NCI-H1930 (cell line): Measurements from ENCODE around the gene MT1E.
"Not testable (repeated sequence)": the region's sequence is repeated elsewhere in the genome, so short reads cannot be mapped to it uniquely, and the experiment has no call there.

Experiments used
- DNase-seq, 2 experiments: peaks; one replicate each; lab custom pipeline; 2025; lab: John Stamatoyannopoulos, UW

Gene MT1E

GRCh38 chr16:56647641-56648431 is 22.3 kb downstream of the MT1E start:
- DNase-seq: no peak

- DNase-seq: no peak
Measured at GRCh38 chr16:56649271-56649670, 23.7 kb downstream of the MT1E start.

- DNase-seq: no peak
Measured at GRCh38 chr16:56649820-56650219, 24.2 kb downstream of the MT1E start.

- DNase-seq: no peak
Measured at GRCh38 chr16:56651586-56651985, 26.0 kb downstream of the MT1E start, which contains the start of gene MT1B. TSS of gene MT1B (plus strand) at chr16:56651886. CDS start at chr16:56651954, 68 bp downstream.

- no peak for DNase-seq
Measured at GRCh38 chr16:56652600-56652999, 27.0 kb downstream of the MT1E start.

GRCh38 chr16:56653218-56653617 is 27.6 kb downstream of the MT1E start:
- no peak for DNase-seq

GRCh38 chr16:56657555-56658326 is 32.2 kb downstream of the MT1E start, which contains the start of gene MT1F:
TSS of gene MT1F (plus strand) at chr16:56657959. CDS start at chr16:56658059, 100 bp downstream.
- peak; percentile 38 to 72 for DNase-seq

- no peak for DNase-seq
Measured at GRCh38 chr16:56658327-56658875, 32.8 kb downstream of the MT1E start.

GRCh38 chr16:56662357-56663354 is 37.1 kb downstream of the MT1E start:
- peak in 1 of 2 experiments; percentile 8 for DNase-seq

GRCh38 chr16:56664506-56664905 is 38.9 kb downstream of the MT1E start:
- DNase-seq: no peak

- not testable (repeated sequence) for DNase-seq
Measured at GRCh38 chr16:56665286-56666261, 40.0 kb downstream of the MT1E start.

- no peak for DNase-seq
Measured at GRCh38 chr16:56667581-56668571, 42.3 kb downstream of the MT1E start, which contains the start of gene MT1G. TSS of gene MT1G (minus strand) at chr16:56668065. CDS start at chr16:56667993, 72 bp downstream.

GRCh38 chr16:56669005-56669839 is 43.6 kb downstream of the MT1E start, which contains the start of gene MT1H:
TSS of gene MT1H (plus strand) at chr16:56669814. CDS start at chr16:56669885, 71 bp downstream.
- no peak for DNase-seq

GRCh38 chr16:56669840-56670619 is 44.4 kb downstream of the MT1E start:
- no peak for DNase-seq

- no peak for DNase-seq
Measured at GRCh38 chr16:56670620-56670934, 45.0 kb downstream of the MT1E start.

- DNase-seq: not testable (repeated sequence)
Measured at GRCh38 chr16:56671691-56672090, 46.1 kb downstream of the MT1E start.

- DNase-seq: not testable (repeated sequence)
Measured at GRCh38 chr16:56672171-56672570, 46.6 kb downstream of the MT1E start.
